Effector memory CD4-positive, alpha-beta T cell (primary cell): ENCODE measurements around the gene RRM1.
"Not testable (repeated sequence)": the region's sequence is repeated elsewhere in the genome, so short reads cannot be mapped to it uniquely, and the experiment has no call there.

Experiments used
- DNase-seq, 3 donors: peaks; one replicate each; pipeline ENCODE4 v3.0.0-alpha.2; 2020
- H3K27ac ChIP-seq: 2 replicates; pipeline ENCODE4 v1.7.0; 2013; ENCODE audit warnings: mild to moderate bottlenecking, low read length, moderate library complexity; ENCODE audit not compliant: insufficient read depth, poor library complexity, severe bottlenecking
- H3K27me3 ChIP-seq: replicated peaks from 2 replicates; pipeline ENCODE4 v1.7.0; 2013; ENCODE audit warnings: mild to moderate bottlenecking, low read length; ENCODE audit not compliant: insufficient read depth, control insufficient read depth, poor library complexity, severe bottlenecking
- H3K36me3 ChIP-seq: 2 replicates; pipeline ENCODE4 v1.7.0; 2013; ENCODE audit warnings: mild to moderate bottlenecking, low read length, moderate library complexity; ENCODE audit not compliant: control insufficient read depth, insufficient read depth
- H3K4me1 ChIP-seq: 2 replicates; pipeline ENCODE4 v1.7.0; 2013; ENCODE audit warnings: low read length, mild to moderate bottlenecking; ENCODE audit not compliant: control insufficient read depth, insufficient read depth, poor library complexity, severe bottlenecking
- H3K4me3 ChIP-seq: 2 replicates; pipeline ENCODE4 v1.7.0; 2013; ENCODE audit warnings: low read length, low read depth, mild to moderate bottlenecking; ENCODE audit not compliant: insufficient read depth, poor library complexity, severe bottlenecking
- H3K9me3 ChIP-seq: 2 replicates; pipeline ENCODE4 v1.7.0; 2013; ENCODE audit warnings: mild to moderate bottlenecking, low read length, moderate library complexity; ENCODE audit not compliant: control insufficient read depth

Gene RRM1

DNA sequence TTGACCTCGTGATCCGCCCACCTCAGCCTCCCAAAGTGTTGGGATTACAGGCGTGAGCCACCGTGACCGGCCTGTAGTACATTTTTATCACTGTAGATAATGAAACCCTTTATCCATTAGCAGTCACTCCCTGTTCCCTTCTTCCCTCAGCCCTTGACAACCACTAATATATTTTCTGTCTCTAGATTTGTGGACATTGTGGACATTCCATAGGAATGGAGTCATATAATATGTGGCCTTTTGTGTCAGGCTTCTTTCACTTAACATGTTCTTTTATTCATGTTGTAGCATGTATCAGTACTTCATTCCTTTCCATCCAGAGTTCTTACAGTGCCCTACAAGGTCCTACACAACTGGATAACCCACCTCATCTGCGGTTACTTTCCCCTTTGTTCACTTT is 30.5 kb downstream of the RRM1 start:
- no peak overlapping the region for H3K27ac ChIP-seq
- H3K27me3 ChIP-seq: no peaks in the 10 kb centered on the region
- H3K9me3 ChIP-seq: no peaks in the 10 kb centered on the region
- H3K4me3 ChIP-seq: no peak overlapping the region
- no peak for DNase-seq
- peaks cover 61% of the 10 kb centered on the region for H3K36me3 ChIP-seq
- no peaks in the 10 kb centered on the region for H3K4me1 ChIP-seq

GRCh38 chr11:4127357-4127756 is 32.8 kb downstream of the RRM1 start:
- peaks cover 59% of the 10 kb centered on the region for H3K36me3 ChIP-seq

DNA sequence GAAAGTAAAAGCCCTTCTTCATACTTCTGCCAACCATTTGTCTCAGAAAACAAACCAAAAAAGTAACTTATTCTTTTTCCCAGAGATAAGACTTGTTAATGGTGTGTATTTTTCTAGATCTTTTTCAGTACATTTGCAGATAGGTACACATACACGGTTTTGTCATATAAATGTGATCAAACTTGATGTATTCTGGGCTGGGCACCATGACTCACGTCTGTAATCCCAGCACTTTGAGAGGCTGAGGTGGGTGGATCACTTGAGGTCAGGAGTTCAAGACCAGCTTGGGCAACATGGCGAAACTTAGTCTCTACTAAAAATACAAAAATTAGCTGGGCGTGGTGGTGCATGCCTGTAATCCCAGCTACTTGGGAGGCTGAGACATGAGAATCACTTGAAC is 35.6 kb downstream of the RRM1 start:
- H3K27ac ChIP-seq, H3K9me3 ChIP-seq, H3K4me3 ChIP-seq, DNase-seq, H3K4me1 ChIP-seq, H3K27me3 ChIP-seq: not testable (repeated sequence)
- H3K36me3 ChIP-seq: peaks cover 65% of the 10 kb centered on the region

More at GRCh38 chr11:4127357-4127756, 32.8 kb downstream of the RRM1 start:
- Histone ChIP-seq H3K27ac (no peak overlapping the region), H3K27me3 (no peaks in the 10 kb centered on the region), H3K9me3 (no peaks in the 10 kb centered on the region), H3K4me3 (no peak overlapping the region), H3K4me1 (no peaks in the 10 kb centered on the region)
- no peak for DNase-seq

- Histone ChIP-seq H3K36me3 (peaks cover 61% of the 10 kb centered on the region), H3K27me3 (no peaks in the 10 kb centered on the region), H3K4me1 (no peaks in the 10 kb centered on the region), H3K9me3 (no peaks in the 10 kb centered on the region), H3K4me3 (no peak overlapping the region), H3K27ac (no peak overlapping the region)
- DNase-seq: no peak
These were observed 40.2 kb downstream of the RRM1 start for GRCh38 chr11:4134806-4135205.

DNA sequence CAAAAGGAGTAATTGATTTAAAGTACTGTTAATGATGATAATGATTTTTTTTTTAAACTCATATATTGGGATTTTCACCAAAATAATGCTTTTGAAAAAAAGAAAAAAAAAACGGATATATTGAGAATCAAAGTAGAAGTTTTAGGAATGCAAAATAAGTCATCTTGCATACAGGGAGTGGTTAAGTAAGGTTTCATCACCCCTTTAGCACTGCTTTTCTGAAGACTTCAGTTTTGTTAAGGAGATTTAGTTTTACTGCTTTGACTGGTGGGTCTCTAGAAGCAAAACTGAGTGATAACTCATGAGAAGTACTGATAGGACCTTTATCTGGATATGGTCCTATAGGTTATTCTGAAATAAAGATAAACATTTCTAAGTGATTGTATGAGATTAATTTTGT is 43.9 kb downstream of the RRM1 start:
- peaks cover 39% of the 10 kb centered on the region for H3K36me3 ChIP-seq

GRCh38 chr11:4140067-4140636 is 45.6 kb downstream of the RRM1 start:
- Histone ChIP-seq H3K27ac (no peak overlapping the region), H3K36me3 (peaks cover 29% of the 10 kb centered on the region), H3K4me3 (no peak overlapping the region), H3K4me1 (no peaks in the 10 kb centered on the region), H3K9me3 (peaks cover 4% of the 10 kb centered on the region), H3K27me3 (no peaks in the 10 kb centered on the region)
- no peak for DNase-seq

More for the DNA sequence above, 43.9 kb downstream of the RRM1 start:
- H3K27me3 ChIP-seq: no peaks in the 10 kb centered on the region
- H3K9me3 ChIP-seq: peaks cover 4% of the 10 kb centered on the region
- no peak overlapping the region for H3K4me3 ChIP-seq
- no peak for DNase-seq
- H3K27ac ChIP-seq: no peak overlapping the region
- H3K4me1 ChIP-seq: no peaks in the 10 kb centered on the region

GRCh38 chr11:4146070-4146771 is 51.6 kb downstream of the RRM1 start:
- H3K4me1 ChIP-seq: no peaks in the 10 kb centered on the region
- no peak overlapping the region for H3K4me3 ChIP-seq
- H3K27me3 ChIP-seq: no peaks in the 10 kb centered on the region

GRCh38 chr11:4146772-4147098 is 52.1 kb downstream of the RRM1 start:
- DNase-seq: no peak
- no peak overlapping the region for H3K27ac ChIP-seq
- no peaks in the 10 kb centered on the region for H3K4me1 ChIP-seq
- H3K4me3 ChIP-seq: no peak overlapping the region
- no peaks in the 10 kb centered on the region for H3K36me3 ChIP-seq
- H3K9me3 ChIP-seq: no peaks in the 10 kb centered on the region
- H3K27me3 ChIP-seq: no peaks in the 10 kb centered on the region

More at GRCh38 chr11:4146070-4146771, 51.6 kb downstream of the RRM1 start:
- Histone ChIP-seq H3K27ac (no peak overlapping the region), H3K36me3 (peaks cover 5% of the 10 kb centered on the region), H3K9me3 (no peaks in the 10 kb centered on the region)
- DNase-seq: no peak

DNA sequence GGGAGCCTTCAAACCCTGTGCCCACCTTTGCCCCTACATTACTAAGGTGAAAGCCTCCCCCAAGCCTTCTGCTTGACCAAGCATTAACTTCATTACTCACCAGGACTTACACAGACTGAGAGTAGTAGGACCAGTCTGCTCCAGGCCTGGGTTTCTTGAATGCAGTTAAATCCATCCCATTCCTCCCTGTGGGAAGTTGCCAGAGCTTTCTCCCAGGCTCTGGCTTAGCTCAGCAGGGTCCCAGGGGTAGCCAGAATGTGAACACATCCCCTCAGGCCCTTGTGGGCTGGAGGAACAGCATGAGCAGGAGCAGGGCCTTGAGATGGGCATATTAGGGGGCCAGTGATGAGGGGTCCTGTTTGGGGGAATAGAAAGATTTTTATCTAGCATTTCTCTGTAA is 59.9 kb downstream of the RRM1 start:
- Histone ChIP-seq H3K4me3 (no peak overlapping the region), H3K27ac (no peak overlapping the region), H3K9me3 (no peaks in the 10 kb centered on the region), H3K36me3 (no peaks in the 10 kb centered on the region), H3K27me3 (no peaks in the 10 kb centered on the region), H3K4me1 (no peaks in the 10 kb centered on the region)
- no peak for DNase-seq

GRCh38 chr11:4156571-4156970 is 62.0 kb downstream of the RRM1 start:
- no peaks in the 10 kb centered on the region for H3K4me1 ChIP-seq
- H3K27ac ChIP-seq: no peak overlapping the region
- no peaks in the 10 kb centered on the region for H3K36me3 ChIP-seq
- H3K4me3 ChIP-seq: no peak overlapping the region
- no peaks in the 10 kb centered on the region for H3K27me3 ChIP-seq
- no peak for DNase-seq
- H3K9me3 ChIP-seq: no peaks in the 10 kb centered on the region
